Dermis microvascular lymphatic vessel endothelial cell (primary cell): Measurements from ENCODE around the gene NKD1. TPM values are rescaled to one million over a fixed set of nuclear protein-coding genes. Genes with fewer than 3 reads are reported as not detected.
A peak's percentile ranks its signal among the peaks of the same experiment; 100 is the strongest.

Experiments used
- DNase-seq, 2 donors: peaks; one replicate each; pipeline versions ENCODE4 v3.0.0 to v3.0.0-alpha.2; 2010; ENCODE audit warnings: low read depth in 2 of 2
- total RNA-seq: library from RNA; depleted of rRNA; stranded (reverse); fragments of >200 nt; gene quantifications from 2 replicates; pipeline ENCODE4 v1.2.1, GENCODE V29; 2014

The NKD1 gene
- total RNA-seq, 1 donor from 2014 or later, result under 0.01 TPM

DNA sequence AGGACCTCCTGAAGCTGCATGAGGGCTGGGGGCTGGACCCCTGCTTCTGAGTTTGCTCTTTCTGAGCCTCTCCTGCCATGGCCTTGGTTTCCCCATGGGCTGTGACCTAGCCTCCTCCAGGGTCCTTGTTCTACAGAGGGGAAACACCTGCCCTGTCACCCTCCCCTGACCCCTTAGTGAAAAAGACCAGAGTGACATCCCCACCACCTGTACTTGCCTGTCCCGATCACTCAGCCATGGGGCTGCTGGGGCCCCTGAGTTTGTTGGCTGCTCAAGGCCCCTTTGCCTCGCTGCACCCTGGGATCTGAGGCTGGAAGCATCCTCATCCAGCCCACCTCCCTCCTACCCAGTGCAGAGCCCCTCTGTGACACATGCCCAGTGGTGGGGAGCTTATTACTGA is 146.0 kb downstream of the NKD1 start:
- DNase-seq, result no peak

DNA sequence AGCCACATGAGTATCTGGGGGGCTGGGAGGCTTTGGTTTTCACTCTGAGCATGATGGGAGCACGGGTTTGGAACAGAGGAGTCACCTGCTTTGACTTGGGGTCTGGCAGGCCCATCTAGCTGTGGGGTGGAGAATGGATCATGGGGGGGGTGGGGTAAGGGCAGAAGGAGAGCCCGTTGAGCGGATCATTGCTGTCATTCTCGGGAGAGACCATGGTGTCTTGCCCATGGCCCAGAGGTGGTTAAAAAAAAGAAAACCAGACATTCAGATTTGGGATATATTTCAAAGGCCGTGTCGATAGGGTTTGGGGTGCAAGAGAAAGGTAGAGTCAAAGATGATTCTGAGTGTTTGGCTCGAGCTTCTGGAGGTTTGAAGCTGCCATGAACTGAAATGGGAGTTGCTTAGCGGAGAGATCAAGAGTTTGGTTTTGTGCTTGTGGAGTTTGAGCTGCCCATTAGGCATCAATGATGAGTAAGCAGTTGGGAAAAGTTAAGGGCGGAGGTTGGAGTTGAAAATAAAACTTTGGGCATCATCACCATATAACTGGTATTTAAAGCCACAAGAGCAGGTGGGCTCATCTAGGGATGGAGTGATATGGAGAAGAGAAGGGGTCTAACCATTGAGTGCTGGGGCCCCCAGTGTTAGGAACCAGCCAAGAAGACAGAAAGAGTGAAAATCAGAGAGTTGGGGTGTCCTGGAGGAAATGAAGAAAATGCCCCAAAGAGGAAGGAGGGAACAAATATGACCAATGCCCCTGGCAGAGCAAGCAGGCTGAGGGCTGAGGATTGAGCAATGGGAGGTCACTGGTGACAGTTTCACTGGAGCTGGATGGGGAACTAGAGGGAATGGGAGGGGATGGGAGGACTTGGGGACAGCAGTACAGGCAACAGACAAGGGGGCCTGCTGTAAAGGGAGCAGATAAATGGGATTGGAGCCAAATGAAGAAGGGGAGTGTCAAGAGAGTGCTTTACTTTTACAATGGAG is 147.1 kb downstream of the NKD1 start:
- DNase-seq, result no peak

DNA sequence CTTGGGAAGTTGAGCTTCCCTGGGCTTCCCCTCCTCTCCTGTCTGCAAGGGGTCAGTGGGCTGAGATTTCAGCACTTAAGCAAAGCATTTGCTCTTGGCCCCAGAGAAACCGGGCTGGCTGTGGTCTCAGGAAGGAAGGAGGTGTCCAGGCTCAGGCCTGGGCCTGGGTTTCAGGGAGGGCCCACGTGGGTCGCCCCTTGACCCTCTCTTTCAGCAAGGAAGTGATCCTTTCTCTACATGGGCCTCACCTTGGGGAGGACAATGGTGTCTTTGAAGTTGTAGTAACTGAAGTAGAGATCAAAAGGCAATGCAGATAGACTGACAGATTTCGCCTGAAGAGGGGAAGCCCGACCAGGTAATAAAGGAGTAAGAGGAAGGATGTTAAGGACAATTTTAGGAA is 147.9 kb downstream of the NKD1 start:
- DNase-seq, result no peak

- peak; percentile 73 to 85 for DNase-seq
These were observed 148.6 kb downstream of the NKD1 start for GRCh38 chr16:50696575-50697420.

DNA sequence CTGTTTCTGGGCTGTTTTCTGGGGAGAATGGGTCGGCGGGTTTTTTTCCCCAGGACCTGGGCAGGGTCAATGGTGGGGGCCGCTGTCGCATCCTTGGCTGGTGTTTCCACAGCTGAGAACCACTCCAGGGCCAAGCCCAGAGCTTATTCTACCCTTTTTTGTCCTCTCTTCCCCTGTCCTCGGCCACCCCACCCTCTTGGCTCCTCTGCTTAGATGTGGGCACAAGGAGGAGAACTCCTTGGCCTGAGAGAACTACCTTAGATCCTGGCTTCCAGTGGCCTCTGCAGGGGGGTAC is 149.2 kb downstream of the NKD1 start:
- no peak for DNase-seq

GRCh38 chr16:50697881-50698767 is 149.9 kb downstream of the NKD1 start:
- DNase-seq, result peak; percentile 61 to 74

Other genes with a start within 250 kb of the NKD1 start
- gene BRD7, start 179.4 kb upstream of the NKD1 start, total RNA-seq, result 31.9 and 35.9 TPM in 2 replicates
- 0.13 and 0.25 TPM in 2 replicates for gene SNX20, start 132.9 kb downstream of the NKD1 start, total RNA-seq
- gene NOD2, start 145.2 kb downstream of the NKD1 start, total RNA-seq, result 0.26 and 1.0 TPM in 2 replicates
- 21.8 and 30.7 TPM in 2 replicates for gene CYLD, start 193.7 kb downstream of the NKD1 start, total RNA-seq